ENCODE data around the gene MT1B. TPM values are rescaled to one million over a fixed set of nuclear protein-coding genes. Genes with fewer than 3 reads are reported as not detected.
A peak's percentile ranks its signal among the peaks of the same experiment; 100 is the strongest.

The MT1B gene
- total and polyA plus RNA-seq, 2 of the 13 experiments (the other 11 are each of a cell fraction or from before 2014, with no cell fraction given) = 0.89 TPM; not detected in 1

DNA sequence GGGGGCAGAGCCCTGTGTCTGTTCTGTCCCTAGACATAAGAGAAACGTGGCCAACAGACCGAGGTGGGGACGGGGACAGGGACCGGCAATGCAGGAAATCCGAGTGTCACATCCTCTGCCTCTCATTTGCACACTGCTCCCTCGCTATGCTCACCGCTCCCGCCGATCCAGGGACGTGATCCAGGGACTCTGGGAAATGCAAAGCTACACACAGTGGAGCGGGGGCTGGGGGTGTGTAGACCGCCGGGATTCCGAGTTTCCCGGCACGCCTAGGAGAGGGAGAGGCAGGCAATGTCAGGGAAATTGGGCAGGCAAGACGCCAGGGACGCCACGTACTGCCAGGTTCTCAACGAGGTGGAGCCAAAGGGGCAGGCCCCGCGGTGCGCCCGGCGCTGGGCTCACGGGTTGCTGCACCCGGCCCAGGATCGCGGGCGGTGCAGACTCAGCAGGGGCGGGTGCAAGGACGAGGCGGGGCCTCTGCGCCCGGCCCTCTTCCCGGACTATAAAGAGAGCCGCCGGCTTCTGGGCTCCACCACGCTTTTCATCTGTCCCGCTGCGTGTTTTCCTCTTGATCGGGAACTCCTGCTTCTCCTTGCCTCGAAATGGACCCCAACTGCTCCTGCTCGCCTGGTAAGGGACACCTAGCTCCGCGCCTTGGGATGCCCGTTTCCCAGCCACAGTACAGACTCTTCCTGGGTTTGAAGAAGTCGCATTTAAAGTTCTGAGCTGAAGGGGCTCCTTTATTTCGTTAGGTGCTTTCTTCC is 30.4 kb downstream of the MT1B start, which contains the start of gene MT1X (continued):
- TF ChIP-seq, protein P1, sequence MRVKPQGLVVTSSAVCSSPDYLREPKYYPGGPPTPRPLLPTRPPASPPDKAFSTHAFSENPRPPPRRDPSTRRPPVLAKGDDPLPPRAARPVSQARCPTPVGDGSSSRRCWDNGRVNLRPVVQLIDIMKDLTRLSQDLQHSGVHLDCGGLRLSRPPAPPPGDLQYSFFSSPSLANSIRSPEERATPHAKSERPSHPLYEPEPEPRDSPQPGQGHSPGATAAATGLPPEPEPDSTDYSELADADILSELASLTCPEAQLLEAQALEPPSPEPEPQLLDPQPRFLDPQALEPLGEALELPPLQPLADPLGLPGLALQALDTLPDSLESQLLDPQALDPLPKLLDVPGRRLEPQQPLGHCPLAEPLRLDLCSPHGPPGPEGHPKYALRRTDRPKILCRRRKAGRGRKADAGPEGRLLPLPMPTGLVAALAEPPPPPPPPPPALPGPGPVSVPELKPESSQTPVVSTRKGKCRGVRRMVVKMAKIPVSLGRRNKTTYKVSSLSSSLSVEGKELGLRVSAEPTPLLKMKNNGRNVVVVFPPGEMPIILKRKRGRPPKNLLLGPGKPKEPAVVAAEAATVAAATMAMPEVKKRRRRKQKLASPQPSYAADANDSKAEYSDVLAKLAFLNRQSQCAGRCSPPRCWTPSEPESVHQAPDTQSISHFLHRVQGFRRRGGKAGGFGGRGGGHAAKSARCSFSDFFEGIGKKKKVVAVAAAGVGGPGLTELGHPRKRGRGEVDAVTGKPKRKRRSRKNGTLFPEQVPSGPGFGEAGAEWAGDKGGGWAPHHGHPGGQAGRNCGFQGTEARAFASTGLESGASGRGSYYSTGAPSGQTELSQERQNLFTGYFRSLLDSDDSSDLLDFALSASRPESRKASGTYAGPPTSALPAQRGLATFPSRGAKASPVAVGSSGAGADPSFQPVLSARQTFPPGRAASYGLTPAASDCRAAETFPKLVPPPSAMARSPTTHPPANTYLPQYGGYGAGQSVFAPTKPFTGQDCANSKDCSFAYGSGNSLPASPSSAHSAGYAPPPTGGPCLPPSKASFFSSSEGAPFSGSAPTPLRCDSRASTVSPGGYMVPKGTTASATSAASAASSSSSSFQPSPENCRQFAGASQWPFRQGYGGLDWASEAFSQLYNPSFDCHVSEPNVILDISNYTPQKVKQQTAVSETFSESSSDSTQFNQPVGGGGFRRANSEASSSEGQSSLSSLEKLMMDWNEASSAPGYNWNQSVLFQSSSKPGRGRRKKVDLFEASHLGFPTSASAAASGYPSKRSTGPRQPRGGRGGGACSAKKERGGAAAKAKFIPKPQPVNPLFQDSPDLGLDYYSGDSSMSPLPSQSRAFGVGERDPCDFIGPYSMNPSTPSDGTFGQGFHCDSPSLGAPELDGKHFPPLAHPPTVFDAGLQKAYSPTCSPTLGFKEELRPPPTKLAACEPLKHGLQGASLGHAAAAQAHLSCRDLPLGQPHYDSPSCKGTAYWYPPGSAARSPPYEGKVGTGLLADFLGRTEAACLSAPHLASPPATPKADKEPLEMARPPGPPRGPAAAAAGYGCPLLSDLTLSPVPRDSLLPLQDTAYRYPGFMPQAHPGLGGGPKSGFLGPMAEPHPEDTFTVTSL (CRISPR knock-in tag; IDR thresholded peaks at IDR 0.05; ENCODE audit: borderline replicate concordance) = no peak
- TF ChIP-seq, protein P2, sequence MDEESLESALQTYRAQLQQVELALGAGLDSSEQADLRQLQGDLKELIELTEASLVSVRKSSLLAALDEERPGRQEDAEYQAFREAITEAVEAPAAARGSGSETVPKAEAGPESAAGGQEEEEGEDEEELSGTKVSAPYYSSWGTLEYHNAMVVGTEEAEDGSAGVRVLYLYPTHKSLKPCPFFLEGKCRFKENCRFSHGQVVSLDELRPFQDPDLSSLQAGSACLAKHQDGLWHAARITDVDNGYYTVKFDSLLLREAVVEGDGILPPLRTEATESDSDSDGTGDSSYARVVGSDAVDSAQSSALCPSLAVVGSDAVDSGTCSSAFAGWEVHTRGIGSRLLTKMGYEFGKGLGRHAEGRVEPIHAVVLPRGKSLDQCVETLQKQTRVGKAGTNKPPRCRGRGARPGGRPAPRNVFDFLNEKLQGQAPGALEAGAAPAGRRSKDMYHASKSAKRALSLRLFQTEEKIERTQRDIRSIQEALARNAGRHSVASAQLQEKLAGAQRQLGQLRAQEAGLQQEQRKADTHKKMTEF (CRISPR knock-in tag; IDR thresholded peaks at IDR 0.05) = peak; percentile 74; the same call in 1 of the 2 replicates
- TF ChIP-seq, protein P3, sequence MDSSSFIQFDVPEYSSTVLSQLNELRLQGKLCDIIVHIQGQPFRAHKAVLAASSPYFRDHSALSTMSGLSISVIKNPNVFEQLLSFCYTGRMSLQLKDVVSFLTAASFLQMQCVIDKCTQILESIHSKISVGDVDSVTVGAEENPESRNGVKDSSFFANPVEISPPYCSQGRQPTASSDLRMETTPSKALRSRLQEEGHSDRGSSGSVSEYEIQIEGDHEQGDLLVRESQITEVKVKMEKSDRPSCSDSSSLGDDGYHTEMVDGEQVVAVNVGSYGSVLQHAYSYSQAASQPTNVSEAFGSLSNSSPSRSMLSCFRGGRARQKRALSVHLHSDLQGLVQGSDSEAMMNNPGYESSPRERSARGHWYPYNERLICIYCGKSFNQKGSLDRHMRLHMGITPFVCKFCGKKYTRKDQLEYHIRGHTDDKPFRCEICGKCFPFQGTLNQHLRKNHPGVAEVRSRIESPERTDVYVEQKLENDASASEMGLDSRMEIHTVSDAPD (CRISPR knock-in tag; IDR thresholded peaks at IDR 0.05) = no peak
- TF ChIP-seq ZSCAN12 (CRISPR knock-in tag; IDR thresholded peaks at IDR 0.05) = 0 out of 2 replicates have a peak, but pooled peaks have one; percentile 39
- peak; percentile 76; the same call in 1 of the 2 replicates for TF ChIP-seq JUN (CRISPR knock-in tag; IDR thresholded peaks at IDR 0.05)
- TF ChIP-seq NFIC (IDR thresholded peaks at IDR 0.05; ENCODE audit: low read length) = no peak
- TF ChIP-seq, protein P4, sequence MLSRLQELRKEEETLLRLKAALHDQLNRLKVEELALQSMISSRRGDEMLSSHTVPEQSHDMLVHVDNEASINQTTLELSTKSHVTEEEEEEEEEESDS (CRISPR knock-in tag; IDR thresholded peaks at IDR 0.05; ENCODE audit: borderline replicate concordance) = no peak
- TF ChIP-seq, protein P5, sequence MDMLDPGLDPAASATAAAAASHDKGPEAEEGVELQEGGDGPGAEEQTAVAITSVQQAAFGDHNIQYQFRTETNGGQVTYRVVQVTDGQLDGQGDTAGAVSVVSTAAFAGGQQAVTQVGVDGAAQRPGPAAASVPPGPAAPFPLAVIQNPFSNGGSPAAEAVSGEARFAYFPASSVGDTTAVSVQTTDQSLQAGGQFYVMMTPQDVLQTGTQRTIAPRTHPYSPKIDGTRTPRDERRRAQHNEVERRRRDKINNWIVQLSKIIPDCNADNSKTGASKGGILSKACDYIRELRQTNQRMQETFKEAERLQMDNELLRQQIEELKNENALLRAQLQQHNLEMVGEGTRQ (IDR thresholded peaks at IDR 0.05; ENCODE audit: low read depth, low read length) = no peak
- TF ChIP-seq, protein P5 (CRISPR knock-in tag; IDR thresholded peaks at IDR 0.05; ENCODE audit: borderline replicate concordance) = no peak
- TF ChIP-seq, protein P6, sequence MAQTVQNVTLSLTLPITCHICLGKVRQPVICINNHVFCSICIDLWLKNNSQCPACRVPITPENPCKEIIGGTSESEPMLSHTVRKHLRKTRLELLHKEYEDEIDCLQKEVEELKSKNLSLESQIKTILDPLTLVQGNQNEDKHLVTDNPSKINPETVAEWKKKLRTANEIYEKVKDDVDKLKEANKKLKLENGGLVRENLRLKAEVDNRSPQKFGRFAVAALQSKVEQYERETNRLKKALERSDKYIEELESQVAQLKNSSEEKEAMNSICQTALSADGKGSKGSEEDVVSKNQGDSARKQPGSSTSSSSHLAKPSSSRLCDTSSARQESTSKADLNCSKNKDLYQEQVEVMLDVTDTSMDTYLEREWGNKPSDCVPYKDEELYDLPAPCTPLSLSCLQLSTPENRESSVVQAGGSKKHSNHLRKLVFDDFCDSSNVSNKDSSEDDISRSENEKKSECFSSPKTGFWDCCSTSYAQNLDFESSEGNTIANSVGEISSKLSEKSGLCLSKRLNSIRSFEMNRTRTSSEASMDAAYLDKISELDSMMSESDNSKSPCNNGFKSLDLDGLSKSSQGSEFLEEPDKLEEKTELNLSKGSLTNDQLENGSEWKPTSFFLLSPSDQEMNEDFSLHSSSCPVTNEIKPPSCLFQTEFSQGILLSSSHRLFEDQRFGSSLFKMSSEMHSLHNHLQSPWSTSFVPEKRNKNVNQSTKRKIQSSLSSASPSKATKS (CRISPR knock-in tag; IDR thresholded peaks at IDR 0.05) = no peak
- TF ChIP-seq RFXANK (CRISPR knock-in tag; IDR thresholded peaks at IDR 0.05) = no peak
